GM18861 (cell line): ENCODE data around the gene CD99L2.
A peak's percentile ranks its signal among the peaks of the same experiment; 100 is the strongest.
"Not testable (repeated sequence)": the region's sequence is repeated elsewhere in the genome, so short reads cannot be mapped to it uniquely, and the experiment has no call there.

Experiments
- ATAC-seq: cut with Tn5 transposase; IDR thresholded peaks from one replicate; pipeline ENCODE4 v1.9.1; 2021; ENCODE audit not compliant: unreplicated experiment

The CD99L2 gene

DNA sequence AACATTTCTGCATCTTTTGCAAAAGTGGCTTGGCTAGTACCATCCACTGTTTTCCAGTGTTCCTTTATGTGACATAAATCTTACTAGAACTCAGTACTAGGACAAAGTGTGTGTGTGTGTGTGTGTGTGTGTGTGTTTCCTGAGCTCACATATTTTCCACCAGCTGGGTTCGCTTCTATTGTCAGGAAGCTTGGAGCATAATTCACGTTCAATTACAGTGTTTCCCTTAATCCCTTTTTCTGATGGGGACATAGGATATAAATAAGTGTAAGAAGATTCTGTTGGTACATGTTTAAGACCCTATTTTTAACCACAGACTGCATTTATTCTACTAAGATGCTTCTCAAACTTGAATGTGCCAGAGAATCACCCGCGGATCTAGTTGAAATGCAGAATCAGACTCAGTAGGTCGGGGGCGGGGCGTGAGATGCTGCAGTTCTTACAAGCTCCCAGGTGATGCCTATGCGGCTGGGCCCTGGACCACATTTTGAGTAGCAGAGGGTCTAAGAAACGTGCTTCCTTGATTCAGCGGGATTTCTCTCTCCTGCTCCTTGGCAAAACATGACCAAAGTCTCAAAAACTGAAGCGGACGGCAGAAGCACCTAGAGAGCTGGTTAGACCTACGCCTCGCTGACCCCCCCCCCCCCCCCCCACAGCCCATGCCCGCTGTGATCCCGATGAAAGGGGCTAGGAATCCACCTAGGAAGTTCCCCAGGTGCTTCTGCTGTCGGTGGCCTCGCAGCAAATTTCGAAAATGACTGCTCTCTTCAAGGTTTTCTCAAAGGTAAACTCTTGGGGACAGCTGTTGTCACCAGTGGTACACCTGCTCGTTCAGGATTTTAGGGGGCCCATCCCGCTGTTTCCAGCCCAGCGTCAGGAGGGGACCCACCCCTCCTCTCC, 797 bp downstream of the CD99L2 start:
- no peak for ATAC-seq

- ATAC-seq, result no peak
These were observed 1.8 kb downstream of the CD99L2 start for GRCh38 chrX:150896632-150897031.

DNA sequence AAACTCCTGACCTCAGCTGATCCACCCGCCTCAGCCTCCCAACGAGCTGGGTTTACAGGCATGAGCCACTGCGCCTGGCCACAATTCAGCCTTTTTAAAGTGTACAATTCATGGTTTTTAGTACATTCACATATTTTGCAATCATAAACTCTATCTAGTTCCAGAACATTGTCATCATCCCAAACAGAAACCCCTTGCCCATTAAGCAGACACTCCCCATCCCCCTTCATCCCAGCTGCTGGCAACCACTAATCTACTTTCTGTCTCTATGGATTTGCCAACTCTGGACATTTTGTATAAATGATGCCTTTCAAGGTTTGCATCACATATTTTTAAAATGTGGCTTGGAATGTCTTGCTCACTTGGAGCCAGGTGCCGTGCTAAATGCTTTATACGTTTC, 4.5 kb downstream of the CD99L2 start:
- no peak for ATAC-seq

- no peak for ATAC-seq
These were observed 9.3 kb downstream of the CD99L2 start for GRCh38 chrX:150889131-150889530.

DNA sequence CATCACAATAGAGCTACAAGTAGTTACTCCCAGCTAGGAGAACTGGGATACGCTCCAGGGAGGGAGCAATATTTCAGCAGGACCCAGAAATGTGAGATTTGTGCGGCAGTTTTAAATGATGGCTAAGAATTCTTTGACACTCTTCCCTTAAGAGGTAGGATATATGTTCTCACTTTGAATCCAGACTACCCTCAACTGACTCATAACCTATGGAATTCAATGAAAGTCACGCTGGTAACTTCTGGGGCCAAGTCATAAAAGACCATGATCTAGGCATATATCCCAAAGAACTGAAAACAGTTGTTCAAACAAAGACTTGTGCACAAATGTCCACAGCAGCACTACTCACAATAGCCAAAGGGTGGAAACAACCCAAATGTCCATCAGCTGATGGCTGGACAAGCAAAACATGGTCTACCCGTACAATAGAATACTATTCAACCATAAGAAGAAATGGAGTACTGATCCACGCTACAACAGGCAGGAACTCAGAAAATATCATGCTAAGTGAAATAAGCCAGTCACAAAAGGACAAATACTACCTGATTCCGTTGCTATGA, 10.5 kb downstream of the CD99L2 start:
- no peak for ATAC-seq

GRCh38 chrX:150887268-150887667, 11.2 kb downstream of the CD99L2 start:
- not testable (repeated sequence) for ATAC-seq

- ATAC-seq, result no peak
These were observed 12.1 kb downstream of the CD99L2 start for GRCh38 chrX:150886381-150886780.

DNA sequence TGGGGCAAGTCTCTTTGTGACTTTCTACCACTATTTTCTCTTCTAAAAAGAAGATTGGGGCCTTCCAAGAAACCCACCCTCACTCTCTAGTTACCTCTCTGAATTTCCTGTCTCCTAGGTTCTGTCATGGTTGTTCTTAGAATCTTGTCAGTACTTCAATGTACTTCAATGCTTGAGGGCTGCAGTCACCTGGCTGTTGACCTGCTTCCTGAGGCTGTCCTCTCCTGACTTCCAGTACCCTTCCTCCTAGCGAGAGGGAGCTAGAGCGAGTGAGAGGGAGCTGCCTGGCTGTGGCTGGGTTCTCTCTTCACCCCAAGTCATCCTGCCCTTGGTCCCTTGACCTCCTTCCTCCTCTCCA, 17.7 kb downstream of the CD99L2 start:
- no peak for ATAC-seq

GRCh38 chrX:150879855-150880807, 18.3 kb downstream of the CD99L2 start:
- peak; percentile 80 for ATAC-seq

GRCh38 chrX:150875621-150876020, 22.8 kb downstream of the CD99L2 start:
- ATAC-seq, result not testable (repeated sequence)

DNA sequence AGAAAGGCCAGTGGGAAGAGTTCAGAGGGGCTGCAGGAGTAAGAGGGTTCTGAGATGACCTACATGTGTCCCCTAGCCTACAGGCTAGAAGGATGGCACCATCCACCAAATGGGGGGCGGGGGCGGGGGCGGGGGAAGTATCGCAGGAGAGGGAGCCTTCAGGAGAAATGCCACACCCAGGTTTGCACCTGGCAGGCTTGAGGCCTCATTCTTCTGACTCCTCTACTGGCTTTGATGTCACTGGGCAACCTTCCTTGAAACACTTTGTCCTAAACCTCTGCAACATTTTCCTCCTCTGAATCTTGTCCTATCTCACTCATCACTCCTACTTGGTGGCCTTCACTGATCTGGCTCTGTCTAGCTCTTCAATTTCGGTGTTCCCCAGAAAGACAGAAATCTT, 24.0 kb downstream of the CD99L2 start:
- no peak for ATAC-seq

- no peak for ATAC-seq
These were observed 24.9 kb downstream of the CD99L2 start for GRCh38 chrX:150873616-150874015.

DNA sequence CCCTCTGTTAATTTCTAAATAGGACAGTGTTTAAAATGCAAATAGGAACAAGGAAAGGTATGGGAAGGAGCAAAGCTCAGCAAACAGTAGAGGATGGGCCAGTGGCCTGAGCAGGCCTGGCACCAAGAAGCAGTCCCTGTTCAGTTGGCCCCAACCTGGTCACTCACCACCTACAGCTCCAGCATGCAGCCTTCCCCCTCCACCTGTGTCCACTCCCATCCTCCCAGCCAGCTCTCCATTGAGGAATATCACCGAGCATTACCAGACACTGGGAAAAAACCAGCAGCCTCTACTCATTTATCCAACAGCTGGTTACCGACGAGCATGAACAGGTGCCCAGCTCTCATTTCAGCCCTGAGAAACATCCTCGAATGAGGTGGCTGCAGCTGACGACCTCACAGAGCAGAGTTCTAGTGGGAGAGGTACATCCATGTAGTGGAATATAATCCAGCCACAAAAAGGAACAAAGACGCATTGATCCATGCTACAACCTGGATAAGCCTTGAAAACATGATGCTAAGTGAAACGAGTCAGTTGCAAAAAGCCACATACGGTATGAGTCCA, 25.6 kb downstream of the CD99L2 start:
- ATAC-seq, result no peak

DNA sequence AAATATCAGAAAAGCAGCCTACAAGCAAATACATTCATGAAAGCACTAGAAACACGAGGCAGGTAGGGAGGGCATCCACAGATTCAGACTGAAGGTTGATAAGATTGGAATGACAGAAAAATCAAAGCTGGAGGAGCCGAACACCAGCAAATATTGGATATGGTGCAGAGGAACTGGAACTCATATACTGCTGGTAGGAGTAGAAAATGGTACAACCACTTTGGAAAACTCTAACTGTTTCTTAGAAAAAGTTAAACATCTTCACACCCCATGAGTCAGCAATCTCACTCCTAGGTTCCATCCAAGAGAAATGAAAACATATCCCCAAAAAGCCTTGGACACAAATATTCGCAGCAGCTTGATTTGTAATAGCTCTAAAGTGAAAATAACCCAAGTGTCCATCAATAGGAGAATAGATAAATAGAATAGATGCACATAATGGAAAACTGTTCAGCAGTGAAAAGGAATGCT, 27.1 kb downstream of the CD99L2 start:
- no peak for ATAC-seq

DNA sequence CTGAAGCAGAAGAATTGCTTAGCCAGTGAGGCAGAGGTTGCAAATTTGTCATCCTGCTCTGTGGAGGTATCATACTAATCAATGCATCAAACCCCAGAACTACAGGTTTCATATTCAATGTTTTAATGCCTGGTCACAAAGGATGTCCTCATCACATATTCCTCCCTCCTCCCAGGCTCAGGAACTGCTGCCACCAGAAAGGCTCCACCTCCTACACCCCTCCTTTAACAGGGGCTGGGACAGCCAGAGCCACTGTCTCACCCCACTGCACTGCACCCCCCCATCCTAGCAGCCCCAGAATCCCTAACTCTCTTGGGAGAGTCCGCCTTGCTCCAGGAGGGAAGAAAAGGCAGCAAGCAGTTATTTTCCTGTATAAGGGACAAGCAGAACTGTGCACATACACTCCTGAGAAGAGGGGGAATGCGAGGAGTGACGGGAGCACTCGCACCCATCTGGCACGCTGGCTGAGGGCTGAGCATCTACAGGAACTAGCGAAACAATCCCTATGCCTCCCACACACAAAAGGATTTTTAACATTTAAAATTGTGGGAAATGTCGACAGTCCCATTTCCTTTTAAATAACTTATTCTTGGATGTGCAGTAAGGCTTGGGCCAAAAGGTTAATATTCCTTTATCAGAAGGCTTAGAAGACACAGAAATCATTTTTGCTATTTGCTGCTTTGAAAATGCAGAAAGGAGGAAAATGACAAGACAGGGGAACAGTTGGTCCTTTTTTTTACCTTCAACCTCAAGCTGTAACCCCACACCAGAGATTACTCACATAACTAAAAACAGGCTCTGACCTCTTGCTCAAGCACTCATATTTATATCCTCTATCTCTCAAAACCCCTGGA, 27.8 kb downstream of the CD99L2 start:
- ATAC-seq, result no peak

DNA sequence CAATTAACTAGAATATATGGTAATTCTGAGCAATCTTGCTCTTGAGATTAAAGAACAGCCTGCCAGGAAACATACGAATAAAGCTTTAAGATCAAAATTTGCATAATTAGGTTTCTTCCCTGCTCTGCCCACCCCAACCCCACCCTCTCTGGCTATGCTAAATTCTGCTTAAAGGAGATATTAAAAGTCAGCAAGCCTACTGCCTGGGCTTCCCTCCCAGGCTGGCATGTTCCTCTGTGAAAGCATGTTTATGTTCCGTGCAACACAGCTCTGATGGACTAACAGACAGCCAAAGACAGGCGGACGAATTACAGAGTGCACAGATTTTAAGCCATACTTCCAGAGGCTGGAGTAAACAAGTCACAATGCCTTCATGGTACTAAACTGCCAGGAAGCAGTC, 28.4 kb downstream of the CD99L2 start:
- ATAC-seq, result no peak

DNA sequence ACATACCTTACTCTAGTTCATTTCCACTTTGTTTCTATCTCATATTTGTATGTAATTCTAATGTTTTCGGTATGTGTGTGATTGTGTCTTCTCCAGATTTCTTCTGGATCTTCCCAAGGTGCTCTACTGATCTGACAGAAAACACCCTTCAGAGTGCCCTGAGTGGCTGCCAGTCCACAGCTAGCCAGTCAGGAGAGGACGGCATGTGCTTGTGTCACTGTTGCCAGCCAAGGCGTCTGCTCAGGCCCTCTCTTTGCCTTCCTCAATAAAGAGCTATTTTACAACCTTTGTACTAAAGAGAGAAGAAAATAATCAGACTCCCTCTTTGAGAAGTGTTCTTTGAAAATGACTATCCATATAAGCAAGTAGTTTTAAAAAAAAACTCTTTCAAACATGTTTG, 29.0 kb downstream of the CD99L2 start:
- ATAC-seq, result no peak

DNA sequence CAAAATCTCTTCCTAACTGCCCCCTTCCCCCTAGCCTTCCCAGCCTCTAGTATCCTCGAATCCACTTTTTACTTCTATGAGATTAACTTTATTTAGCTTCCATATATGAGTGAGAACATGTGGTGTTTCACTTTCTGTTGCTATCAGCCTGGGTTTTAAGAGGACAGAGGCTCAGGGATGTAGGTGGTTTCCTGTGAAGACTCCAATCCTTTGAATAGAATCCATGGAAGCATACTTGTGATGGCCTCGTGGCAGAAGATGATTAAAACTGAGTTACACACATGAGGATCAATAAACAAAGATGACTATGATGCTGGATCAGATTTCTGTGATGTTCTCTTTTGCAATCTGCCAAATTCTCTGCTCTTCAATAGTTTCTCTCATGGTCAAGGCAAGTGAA, 29.8 kb downstream of the CD99L2 start:
- no peak for ATAC-seq

GRCh38 chrX:150864127-150864526, 34.3 kb downstream of the CD99L2 start:
- no peak for ATAC-seq

- ATAC-seq, result no peak
These were observed 35.3 kb downstream of the CD99L2 start for GRCh38 chrX:150863191-150863590.
